NB4 (cell line): Measurements from ENCODE around the gene GAS6.

ENCODE experiments used
- DNase-seq: peaks from one replicate; pipeline ENCODE4 v3.0.0; 2010; ENCODE audit warnings: low read depth
- H3K4me3 ChIP-seq: one replicate; pipeline ENCODE4 v1.5.1; 2011; ENCODE audit warnings: mild to moderate bottlenecking, low read depth, low read length, moderate library complexity
- CTCF ChIP-seq: IDR thresholded peaks from one replicate; pipeline ENCODE4 v1.5.1; 2012; ENCODE audit warnings: low read depth, low read length
- MAX ChIP-seq: IDR thresholded peaks from 2 replicates; pipeline ENCODE4 v1.6.1; 2011; ENCODE audit warnings: low read depth, low read length
- MYC ChIP-seq: IDR thresholded peaks from 2 replicates; pipeline ENCODE4 v1.6.1; 2011; ENCODE audit warnings: low read depth, low read length
- POLR2A ChIP-seq: IDR thresholded peaks from 2 replicates; pipeline ENCODE4 v1.6.1; 2011; ENCODE audit warnings: mild to moderate bottlenecking; ENCODE audit not compliant: insufficient read length; ENCODE audit errors: extremely low read depth

GAS6 gene

GRCh38 chr13:113802090-113802531, 61.8 kb downstream of the GAS6 start:
- no peak overlapping the region for H3K4me3 ChIP-seq
- DNase-seq: peak; percentile 64
- TF ChIP-seq MYC: no peak
- no peak for TF ChIP-seq POLR2A
- no peak for TF ChIP-seq CTCF
- no peak for TF ChIP-seq MAX

- no peak for DNase-seq
- TF ChIP-seq CTCF (no peak), MAX (no peak), POLR2A (no peak), MYC (no peak)
- H3K4me3 ChIP-seq: no peak overlapping the region
Observed at GRCh38 chr13:113801289-113801961, 62.5 kb downstream of the GAS6 start.

GRCh38 chr13:113800576-113800926, 63.3 kb downstream of the GAS6 start:
- TF ChIP-seq POLR2A (no peak), CTCF (no peak), MAX (no peak), MYC (no peak)
- DNase-seq: no peak
- H3K4me3 ChIP-seq: no peak overlapping the region

- TF ChIP-seq MAX (no peak), POLR2A (no peak), MYC (no peak), CTCF (no peak)
- no peak overlapping the region for H3K4me3 ChIP-seq
- DNase-seq: no peak
Observed at GRCh38 chr13:113798200-113798811, 65.6 kb downstream of the GAS6 start.

GRCh38 chr13:113796964-113797676, 66.8 kb downstream of the GAS6 start:
- TF ChIP-seq CTCF (no peak), POLR2A (no peak), MYC (no peak), MAX (no peak)
- DNase-seq: no peak
- H3K4me3 ChIP-seq: no peak overlapping the region
